HepG2 (cell line): ENCODE data around the gene SEC16A. TPM values are rescaled to one million over a fixed set of nuclear protein-coding genes. Genes with fewer than 3 reads are reported as not detected.

Source experiments
- MIER3 ChIP-seq: IDR thresholded peaks from 2 replicates; pipeline ENCODE4 v1.6.1; 2016; ENCODE audit warnings: missing compliant biosample characterization, borderline replicate concordance
- NFE2L1 ChIP-seq: sonication (generic); formaldehyde crosslinking; IDR thresholded peaks from 2 replicates; pipeline ENCODE4 v1.4.0; 2020; ENCODE audit warnings: missing genetic modification reagents, mild to moderate bottlenecking, borderline replicate concordance
- NFIB ChIP-seq: sonication (generic); formaldehyde crosslinking; IDR thresholded peaks from 2 replicates; pipeline ENCODE4 v1.9.0; 2021; ENCODE audit warnings: missing genetic modification reagents, mild to moderate bottlenecking, borderline replicate concordance
- SPEN ChIP-seq: sonication (generic); formaldehyde crosslinking; IDR thresholded peaks from 2 replicates; pipeline ENCODE4 v1.5.1; 2020; ENCODE audit warnings: low read depth, mild to moderate bottlenecking, missing genetic modification reagents
- ZBTB3 ChIP-seq: sonication (generic); formaldehyde crosslinking; IDR thresholded peaks from 2 replicates; pipeline ENCODE4 v1.4.0; 2020; ENCODE audit warnings: low read depth, mild to moderate bottlenecking, moderate library complexity, missing genetic modification reagents, borderline replicate concordance
- ZNF660 ChIP-seq: sonication (generic); formaldehyde crosslinking; IDR thresholded peaks from 2 replicates; pipeline ENCODE4 v1.5.1; 2020; ENCODE audit warnings: mild to moderate bottlenecking, low read depth, missing genetic modification reagents, borderline replicate concordance
- polyA plus RNA-seq, 8 experiments: library from polyadenylated mRNA; depleted of rRNA in 3 of 8; stranded (reverse) in 7 of 8; unstranded in 1 of 8; fragments of >200 nt; fragmentation: Illumina TruSeq in 4 of 8; extraction: Trizol in 4 of 8; gene quantifications; 2 replicates each; pipeline versions ENCODE4 v1.2.1 to v1.2.3, GENCODE V29; 2011 to 2016; ENCODE audit warnings: low read depth in 4 of 8, missing spikeins in 1 of 8, mixed read lengths in 1 of 8; ENCODE audit not compliant: insufficient read depth in 1 of 8
- total RNA-seq, 5 experiments: library from RNA; depleted of rRNA; stranded (reverse); fragments of >200 nt; fragmentation: Illumina TruSeq; extraction: Trizol; gene quantifications; 2 replicates each; pipeline ENCODE4 v1.2.3, GENCODE V29; 2016; ENCODE audit warnings: low read depth in 1 of 5
- TF ChIP-seq, protein P1 (sequence below): sonication (generic); formaldehyde crosslinking; IDR thresholded peaks from 2 replicates; pipeline ENCODE4 v1.4.0; 2020; ENCODE audit warnings: mild to moderate bottlenecking, missing genetic modification reagents
- TF ChIP-seq, protein P2 (sequence below): sonication (generic); formaldehyde crosslinking; IDR thresholded peaks from 2 replicates; pipeline ENCODE4 v1.4.0; 2020; ENCODE audit warnings: missing genetic modification reagents
- TF ChIP-seq, protein P3 (sequence below), 2 experiments: sonication (generic) in 1 of 2; formaldehyde crosslinking in 1 of 2; IDR thresholded peaks; 2 replicates each; pipeline versions ENCODE4 v1.5.1 to v1.6.1; 2011 to 2020; ENCODE audit warnings: borderline replicate concordance in 1 of 2, low read depth in 1 of 2, low read length in 1 of 2, mild to moderate bottlenecking in 1 of 2, missing genetic modification reagents in 1 of 2, moderate library complexity in 1 of 2
- TF ChIP-seq, protein P4 (sequence below): IDR thresholded peaks from 2 replicates; pipeline ENCODE4 v1.6.1; 2016; ENCODE audit warnings: low read depth
- TF ChIP-seq, protein P5 (sequence below), 2 experiments: sonication (generic) in 1 of 2; formaldehyde crosslinking in 1 of 2; IDR thresholded peaks; 2 replicates each; pipeline versions ENCODE4 v1.4.0 to v1.6.1; 2016 to 2020; ENCODE audit warnings: borderline replicate concordance in 1 of 2, low read depth in 1 of 2, mild to moderate bottlenecking in 1 of 2, missing genetic modification reagents in 1 of 2
- TF ChIP-seq, protein P6 (sequence below): sonication (generic); formaldehyde crosslinking; IDR thresholded peaks from 2 replicates; pipeline ENCODE4 v1.4.0; 2020; ENCODE audit warnings: mild to moderate bottlenecking, missing genetic modification reagents

SEC16A gene
- total and polyA plus RNA-seq, 2 of the 13 experiments (the other 11 are each of a cell fraction or from before 2014, with no cell fraction given): 15.9 to 18.9 TPM

DNA sequence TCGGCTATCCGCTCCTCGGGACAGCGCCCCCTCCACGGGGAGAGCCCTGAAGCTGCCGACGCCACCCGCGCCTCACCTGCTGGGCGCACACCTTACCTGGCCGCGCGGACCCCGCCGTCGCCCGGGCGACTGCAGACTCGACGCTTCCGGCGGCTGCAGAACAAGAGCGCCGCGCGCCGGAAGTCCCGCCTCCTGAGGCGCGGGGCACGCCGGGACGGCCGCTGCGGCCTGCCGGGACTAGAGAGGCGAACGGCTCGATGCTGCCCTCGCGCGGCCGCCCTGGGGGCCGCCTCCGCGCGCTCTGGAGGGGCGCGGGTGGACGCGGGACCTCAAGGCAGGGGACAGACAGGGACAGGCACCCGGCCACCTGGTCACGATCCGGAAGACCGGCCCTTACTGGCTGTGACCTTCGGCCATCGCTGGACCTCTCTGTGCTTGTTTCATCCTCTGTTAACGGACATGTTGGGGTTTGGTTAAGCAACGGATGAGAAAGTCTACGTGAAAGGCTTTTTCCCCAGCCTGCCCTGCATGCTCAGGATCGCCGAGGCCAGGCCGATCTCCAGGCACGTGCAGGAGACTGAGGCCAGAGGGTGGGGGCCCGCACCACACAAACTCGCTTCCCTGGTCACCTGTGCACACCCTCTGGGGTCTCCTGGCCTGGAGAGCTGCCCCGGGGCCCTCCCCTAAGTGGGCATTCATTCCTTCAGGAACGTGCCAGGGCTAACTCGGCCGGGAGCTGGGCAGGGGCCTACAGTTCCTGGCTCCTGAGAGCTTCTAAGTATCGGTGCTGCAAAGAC is 82.6 kb downstream of the SEC16A start, which contains the start of gene SNAPC4 (continued):
- TF ChIP-seq NFIB (CRISPR knock-in tag) (no peak), ZBTB3 (no peak), NFE2L1 (CRISPR knock-in tag) (no peak), ZNF660 (CRISPR knock-in tag) (no peak), MIER3 (no peak), SPEN (CRISPR knock-in tag) (peak; percentile 94; the same call in 1 of the 2 replicates)
- TF ChIP-seq, protein P1, sequence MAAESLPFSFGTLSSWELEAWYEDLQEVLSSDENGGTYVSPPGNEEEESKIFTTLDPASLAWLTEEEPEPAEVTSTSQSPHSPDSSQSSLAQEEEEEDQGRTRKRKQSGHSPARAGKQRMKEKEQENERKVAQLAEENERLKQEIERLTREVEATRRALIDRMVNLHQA (CRISPR knock-in tag): no peak
- TF ChIP-seq, protein P2, sequence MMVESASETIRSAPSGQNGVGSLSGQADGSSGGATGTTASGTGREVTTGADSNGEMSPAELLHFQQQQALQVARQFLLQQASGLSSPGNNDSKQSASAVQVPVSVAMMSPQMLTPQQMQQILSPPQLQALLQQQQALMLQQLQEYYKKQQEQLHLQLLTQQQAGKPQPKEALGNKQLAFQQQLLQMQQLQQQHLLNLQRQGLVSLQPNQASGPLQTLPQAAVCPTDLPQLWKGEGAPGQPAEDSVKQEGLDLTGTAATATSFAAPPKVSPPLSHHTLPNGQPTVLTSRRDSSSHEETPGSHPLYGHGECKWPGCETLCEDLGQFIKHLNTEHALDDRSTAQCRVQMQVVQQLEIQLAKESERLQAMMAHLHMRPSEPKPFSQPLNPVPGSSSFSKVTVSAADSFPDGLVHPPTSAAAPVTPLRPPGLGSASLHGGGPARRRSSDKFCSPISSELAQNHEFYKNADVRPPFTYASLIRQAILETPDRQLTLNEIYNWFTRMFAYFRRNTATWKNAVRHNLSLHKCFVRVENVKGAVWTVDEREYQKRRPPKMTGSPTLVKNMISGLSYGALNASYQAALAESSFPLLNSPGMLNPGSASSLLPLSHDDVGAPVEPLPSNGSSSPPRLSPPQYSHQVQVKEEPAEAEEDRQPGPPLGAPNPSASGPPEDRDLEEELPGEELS (CRISPR knock-in tag): no peak
- TF ChIP-seq, protein P3, sequence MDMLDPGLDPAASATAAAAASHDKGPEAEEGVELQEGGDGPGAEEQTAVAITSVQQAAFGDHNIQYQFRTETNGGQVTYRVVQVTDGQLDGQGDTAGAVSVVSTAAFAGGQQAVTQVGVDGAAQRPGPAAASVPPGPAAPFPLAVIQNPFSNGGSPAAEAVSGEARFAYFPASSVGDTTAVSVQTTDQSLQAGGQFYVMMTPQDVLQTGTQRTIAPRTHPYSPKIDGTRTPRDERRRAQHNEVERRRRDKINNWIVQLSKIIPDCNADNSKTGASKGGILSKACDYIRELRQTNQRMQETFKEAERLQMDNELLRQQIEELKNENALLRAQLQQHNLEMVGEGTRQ (IDR thresholded peaks at IDR 0.05; ENCODE audit: low read depth, low read length): no peak
- TF ChIP-seq, protein P3 (CRISPR knock-in tag; IDR thresholded peaks at IDR 0.05; ENCODE audit: borderline replicate concordance): no peak
- TF ChIP-seq, protein P4, sequence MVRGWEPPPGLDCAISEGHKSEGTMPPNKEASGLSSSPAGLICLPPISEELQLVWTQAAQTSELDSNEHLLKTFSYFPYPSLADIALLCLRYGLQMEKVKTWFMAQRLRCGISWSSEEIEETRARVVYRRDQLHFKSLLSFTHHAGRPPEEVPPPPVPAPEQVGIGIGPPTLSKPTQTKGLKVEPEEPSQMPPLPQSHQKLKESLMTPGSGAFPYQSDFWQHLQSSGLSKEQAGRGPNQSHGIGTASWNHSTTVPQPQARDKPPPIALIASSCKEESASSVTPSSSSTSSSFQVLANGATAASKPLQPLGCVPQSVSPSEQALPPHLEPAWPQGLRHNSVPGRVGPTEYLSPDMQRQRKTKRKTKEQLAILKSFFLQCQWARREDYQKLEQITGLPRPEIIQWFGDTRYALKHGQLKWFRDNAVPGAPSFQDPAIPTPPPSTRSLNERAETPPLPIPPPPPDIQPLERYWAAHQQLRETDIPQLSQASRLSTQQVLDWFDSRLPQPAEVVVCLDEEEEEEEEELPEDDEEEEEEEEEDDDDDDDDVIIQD (CRISPR knock-in tag): no peak
- TF ChIP-seq, protein P5, sequence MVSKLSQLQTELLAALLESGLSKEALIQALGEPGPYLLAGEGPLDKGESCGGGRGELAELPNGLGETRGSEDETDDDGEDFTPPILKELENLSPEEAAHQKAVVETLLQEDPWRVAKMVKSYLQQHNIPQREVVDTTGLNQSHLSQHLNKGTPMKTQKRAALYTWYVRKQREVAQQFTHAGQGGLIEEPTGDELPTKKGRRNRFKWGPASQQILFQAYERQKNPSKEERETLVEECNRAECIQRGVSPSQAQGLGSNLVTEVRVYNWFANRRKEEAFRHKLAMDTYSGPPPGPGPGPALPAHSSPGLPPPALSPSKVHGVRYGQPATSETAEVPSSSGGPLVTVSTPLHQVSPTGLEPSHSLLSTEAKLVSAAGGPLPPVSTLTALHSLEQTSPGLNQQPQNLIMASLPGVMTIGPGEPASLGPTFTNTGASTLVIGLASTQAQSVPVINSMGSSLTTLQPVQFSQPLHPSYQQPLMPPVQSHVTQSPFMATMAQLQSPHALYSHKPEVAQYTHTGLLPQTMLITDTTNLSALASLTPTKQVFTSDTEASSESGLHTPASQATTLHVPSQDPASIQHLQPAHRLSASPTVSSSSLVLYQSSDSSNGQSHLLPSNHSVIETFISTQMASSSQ (IDR thresholded peaks at IDR 0.05; ENCODE audit: low read depth): no peak
- TF ChIP-seq, protein P5 (CRISPR knock-in tag; IDR thresholded peaks at IDR 0.05; ENCODE audit: borderline replicate concordance): no peak
- TF ChIP-seq, protein P6, sequence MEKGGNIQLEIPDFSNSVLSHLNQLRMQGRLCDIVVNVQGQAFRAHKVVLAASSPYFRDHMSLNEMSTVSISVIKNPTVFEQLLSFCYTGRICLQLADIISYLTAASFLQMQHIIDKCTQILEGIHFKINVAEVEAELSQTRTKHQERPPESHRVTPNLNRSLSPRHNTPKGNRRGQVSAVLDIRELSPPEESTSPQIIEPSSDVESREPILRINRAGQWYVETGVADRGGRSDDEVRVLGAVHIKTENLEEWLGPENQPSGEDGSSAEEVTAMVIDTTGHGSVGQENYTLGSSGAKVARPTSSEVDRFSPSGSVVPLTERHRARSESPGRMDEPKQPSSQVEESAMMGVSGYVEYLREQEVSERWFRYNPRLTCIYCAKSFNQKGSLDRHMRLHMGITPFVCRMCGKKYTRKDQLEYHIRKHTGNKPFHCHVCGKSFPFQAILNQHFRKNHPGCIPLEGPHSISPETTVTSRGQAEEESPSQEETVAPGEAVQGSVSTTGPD (CRISPR knock-in tag): no peak
